Activated naive CD8-positive, alpha-beta T cell (primary cell): ENCODE results near the gene CACTIN.

Experiments used
- H3K27ac Mint-ChIP-seq: one replicate; pipeline ENCODE4 v1.8.0; 2021; ENCODE audit warnings: mixed read lengths
- H3K27me3 Mint-ChIP-seq: one replicate; pipeline ENCODE4 v1.8.0; 2021; ENCODE audit warnings: mixed read lengths
- H3K36me3 Mint-ChIP-seq: one replicate; pipeline ENCODE4 v1.8.0; 2021; ENCODE audit warnings: mixed read lengths
- H3K4me1 Mint-ChIP-seq: one replicate; pipeline ENCODE4 v1.8.0; 2021; ENCODE audit warnings: low read depth, mixed read lengths
- H3K4me3 Mint-ChIP-seq: one replicate; pipeline ENCODE4 v1.8.0; 2021; ENCODE audit warnings: mild to moderate bottlenecking, mixed read lengths
- H3K9me3 Mint-ChIP-seq: one replicate; pipeline ENCODE4 v1.8.0; 2021; ENCODE audit warnings: low read depth, mixed read lengths

CACTIN gene

DNA sequence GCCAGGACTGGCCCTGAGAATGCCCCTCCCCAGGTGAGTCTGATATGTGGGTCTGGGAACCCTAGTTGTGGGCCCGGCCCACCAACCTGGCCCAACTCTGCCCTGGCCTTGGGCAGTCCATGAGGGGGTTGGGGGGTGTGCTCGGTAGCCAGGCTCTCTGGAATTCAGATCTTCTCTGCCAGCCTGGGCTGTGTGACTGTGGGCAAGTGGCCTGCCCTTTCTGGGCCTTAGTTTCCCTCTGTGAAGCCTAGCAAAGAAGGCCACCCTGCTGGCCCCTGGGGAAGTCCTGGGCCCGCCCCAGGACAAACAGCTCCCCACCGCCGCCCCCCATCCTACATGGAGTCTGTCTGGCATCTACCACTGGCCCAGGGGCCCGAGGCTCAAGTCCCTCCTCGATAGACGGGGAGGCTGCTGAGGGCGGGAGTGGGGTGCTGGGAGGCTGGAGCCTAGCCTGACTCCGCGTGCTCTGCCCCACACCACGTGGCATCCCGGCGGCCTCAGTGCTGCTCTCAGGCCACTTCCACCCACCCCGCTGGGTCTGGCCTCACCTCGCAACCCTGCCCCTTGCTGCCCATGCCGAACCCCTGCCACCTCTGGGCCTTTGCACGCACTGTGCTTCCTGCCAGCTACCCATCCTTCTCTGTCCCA is 11.6 kb downstream of the CACTIN start:
- Mint-ChIP-seq H3K9me3 (no peaks in the 10 kb centered on the region), H3K27ac (no peak overlapping the region), H3K36me3 (no peaks in the 10 kb centered on the region), H3K4me1 (peaks cover 9% of the 10 kb centered on the region), H3K4me3 (no peak overlapping the region), H3K27me3 (no peaks in the 10 kb centered on the region)

DNA sequence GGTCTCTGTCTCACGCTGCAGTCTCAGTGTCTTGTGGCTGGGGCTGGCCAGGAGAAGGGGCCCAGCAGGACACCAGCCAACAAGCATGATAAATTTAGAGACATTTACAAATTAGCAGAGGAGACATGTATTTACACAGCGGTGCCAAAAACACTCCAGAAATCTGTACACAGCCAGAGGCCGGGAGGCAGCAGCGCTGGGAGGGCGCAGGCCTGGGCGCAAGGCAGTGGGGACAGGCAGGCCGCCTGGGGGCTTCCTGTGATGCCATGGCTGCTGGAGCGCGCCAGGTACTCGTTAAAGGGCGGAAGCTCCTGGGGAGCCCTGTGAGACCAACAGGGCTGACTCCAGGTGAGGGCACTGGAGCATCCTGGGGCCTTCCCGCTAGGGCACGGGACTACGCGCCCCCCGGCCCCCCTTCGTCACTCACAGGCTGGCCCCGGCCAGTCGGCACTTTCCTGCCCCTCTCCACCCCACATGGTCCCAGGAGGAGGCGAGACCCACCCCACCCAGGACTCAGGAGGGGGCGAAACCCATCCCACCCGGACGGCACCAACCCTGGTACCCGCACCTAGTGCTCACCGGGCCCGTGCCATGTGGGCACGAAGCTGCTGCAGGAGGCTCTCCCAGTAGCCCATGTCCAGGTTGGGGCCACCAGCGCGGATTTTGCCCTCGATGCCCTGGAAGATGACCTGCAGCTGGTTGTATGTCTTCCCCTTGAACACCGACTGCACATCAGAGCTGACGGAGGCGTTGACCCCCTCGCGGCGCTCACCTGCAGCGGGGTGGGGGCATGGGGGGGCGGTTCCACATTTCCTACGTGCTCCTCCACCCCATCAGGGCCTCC is 12.6 kb downstream of the CACTIN start:
- Mint-ChIP-seq H3K9me3 (no peaks in the 10 kb centered on the region), H3K36me3 (no peaks in the 10 kb centered on the region), H3K27ac (no peak overlapping the region), H3K4me3 (no peak overlapping the region), H3K27me3 (no peaks in the 10 kb centered on the region), H3K4me1 (peaks cover 9% of the 10 kb centered on the region)

DNA sequence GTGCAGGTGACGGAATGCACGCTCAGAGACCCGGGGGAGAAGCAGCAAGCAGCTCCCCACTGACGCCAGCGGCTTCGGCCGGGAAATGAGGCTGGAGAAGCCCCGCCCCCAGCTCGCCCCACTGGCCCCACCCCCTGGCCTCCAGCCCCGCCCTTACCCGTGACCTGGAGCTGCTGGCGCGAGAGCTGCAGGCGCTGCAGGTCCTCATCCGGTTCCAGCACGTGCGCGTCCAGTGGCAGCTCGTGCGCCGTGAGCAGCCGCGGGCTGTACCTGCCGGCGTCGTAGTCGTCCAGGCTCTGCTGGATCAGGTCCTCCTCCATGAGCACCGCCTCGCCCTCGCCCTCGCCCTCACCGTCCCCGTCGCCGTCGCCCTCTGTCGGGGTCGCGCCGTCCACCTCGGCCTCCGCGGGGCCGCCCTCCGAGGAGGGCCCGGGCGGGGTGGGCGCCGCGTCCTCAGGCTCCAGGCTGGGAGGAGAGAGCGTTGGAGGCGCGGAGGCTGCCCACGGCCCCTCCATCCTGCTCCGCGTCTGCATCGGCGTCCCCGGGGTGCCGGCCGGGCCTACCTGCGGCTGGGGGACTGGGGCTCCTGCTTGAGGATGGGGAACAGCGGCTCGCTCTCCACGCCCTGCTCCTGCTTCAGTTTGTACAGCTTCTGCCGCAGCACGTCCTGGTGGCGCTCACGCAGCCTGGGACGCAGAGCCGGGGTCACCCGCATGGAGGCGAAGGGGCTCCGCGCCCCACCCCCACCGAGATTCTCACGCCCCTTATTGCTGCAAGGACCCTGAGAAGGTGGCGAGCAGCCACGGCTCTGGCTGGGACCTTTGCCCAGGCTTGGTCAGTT is 13.5 kb downstream of the CACTIN start:
- H3K4me1 Mint-ChIP-seq: peaks cover 13% of the 10 kb centered on the region
- no peak overlapping the region for H3K27ac Mint-ChIP-seq
- H3K4me3 Mint-ChIP-seq: no peak overlapping the region
- H3K27me3 Mint-ChIP-seq: no peaks in the 10 kb centered on the region
- H3K9me3 Mint-ChIP-seq: no peaks in the 10 kb centered on the region
- no peaks in the 10 kb centered on the region for H3K36me3 Mint-ChIP-seq

DNA sequence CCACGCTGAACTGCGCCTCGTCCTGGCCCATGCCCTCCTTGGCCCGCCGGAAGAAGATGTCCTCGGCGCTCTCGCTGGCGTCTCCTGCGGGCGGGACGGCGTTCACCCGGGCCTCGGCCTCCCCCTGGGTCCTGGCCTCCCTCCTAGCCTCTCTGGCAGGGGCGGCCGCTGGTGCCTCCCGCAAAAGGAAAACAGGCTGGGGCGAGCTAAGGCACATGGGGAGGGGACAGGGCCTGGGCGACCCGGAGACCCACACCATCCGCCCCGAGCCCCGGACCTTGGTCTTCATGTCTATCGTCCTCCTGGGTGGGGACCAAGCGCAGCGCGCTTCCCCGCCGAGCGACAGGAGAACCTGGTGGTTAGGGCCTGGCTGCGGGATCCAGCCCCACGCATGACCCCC is 14.3 kb downstream of the CACTIN start:
- no peaks in the 10 kb centered on the region for H3K36me3 Mint-ChIP-seq
- no peaks in the 10 kb centered on the region for H3K9me3 Mint-ChIP-seq
- H3K27me3 Mint-ChIP-seq: no peaks in the 10 kb centered on the region
- H3K4me1 Mint-ChIP-seq: peaks cover 12% of the 10 kb centered on the region
- no peak overlapping the region for H3K27ac Mint-ChIP-seq
- no peak overlapping the region for H3K4me3 Mint-ChIP-seq

DNA sequence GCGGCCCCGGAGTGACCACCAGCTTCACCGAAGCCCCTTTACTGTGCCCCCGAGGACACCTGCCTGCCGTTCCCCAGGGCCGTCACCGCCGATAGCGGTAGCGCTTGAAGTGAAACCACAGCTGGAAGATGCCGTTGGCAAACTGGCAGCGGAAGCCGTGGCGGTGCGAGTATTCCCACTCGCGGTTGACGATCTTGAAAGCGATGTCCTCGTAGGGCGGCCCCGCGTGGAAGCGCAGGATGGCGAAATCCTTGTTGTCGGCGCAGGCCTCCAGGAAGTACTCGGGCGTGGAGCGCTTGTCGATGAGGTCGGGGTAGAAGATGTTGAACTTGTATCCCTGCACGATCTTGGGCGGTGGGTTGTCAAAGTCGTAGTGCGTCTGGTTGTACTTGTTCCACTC is 14.7 kb downstream of the CACTIN start:
- no peak overlapping the region for H3K4me3 Mint-ChIP-seq
- peaks cover 10% of the 10 kb centered on the region for H3K4me1 Mint-ChIP-seq
- no peaks in the 10 kb centered on the region for H3K27me3 Mint-ChIP-seq
- no peaks in the 10 kb centered on the region for H3K36me3 Mint-ChIP-seq
- H3K9me3 Mint-ChIP-seq: no peaks in the 10 kb centered on the region
- no peak overlapping the region for H3K27ac Mint-ChIP-seq

DNA sequence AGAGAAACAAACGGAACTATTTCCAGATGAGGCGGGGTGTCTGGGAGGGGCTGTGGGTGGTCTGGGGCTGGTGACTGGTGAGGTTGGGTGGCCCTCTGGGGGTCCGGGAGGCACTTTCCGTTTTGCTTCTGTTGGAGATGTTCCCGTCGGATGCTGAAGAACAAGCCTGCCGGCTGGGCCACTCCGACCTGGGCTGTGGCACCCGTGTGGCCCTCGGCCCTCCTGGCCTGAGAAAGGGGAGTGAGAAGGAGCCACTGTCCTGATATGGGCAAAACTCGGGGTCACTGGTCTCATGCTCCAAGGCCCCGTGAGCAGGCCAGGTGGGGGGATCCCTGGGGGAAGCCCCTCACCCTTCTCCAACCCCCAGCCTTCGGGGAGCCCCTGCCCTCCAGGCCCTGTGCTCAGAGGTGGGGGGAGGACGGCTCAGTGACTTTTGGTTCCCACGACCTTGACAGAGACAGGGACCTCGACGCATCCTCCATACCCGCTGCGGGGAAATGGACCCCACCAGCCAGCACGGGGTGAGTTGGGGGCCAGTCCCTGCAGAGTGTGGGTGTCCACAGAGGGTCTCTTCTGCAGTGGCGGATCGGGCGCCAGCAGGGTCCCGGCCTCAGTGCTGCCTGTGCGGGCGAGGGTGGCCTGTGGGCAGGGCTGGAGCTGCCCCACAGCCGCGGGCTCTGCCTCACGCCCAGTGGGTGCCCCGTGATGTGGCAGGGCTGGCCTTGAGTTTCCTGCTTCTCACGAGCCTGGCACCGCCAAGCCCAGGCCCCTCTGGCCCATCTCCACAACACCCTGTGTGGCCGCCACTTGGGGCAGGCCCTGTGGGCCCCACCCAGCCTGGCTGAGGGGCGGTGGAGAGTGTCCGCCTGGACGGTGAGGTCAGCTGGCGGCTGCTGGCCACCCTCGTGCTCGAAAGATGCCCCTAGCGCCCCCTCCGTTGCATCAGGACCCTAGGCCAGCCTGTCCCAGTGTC is 15.6 kb downstream of the CACTIN start:
- H3K4me3 Mint-ChIP-seq: no peak overlapping the region
- H3K27ac Mint-ChIP-seq: no peak overlapping the region
- H3K4me1 Mint-ChIP-seq: peaks cover 10% of the 10 kb centered on the region
- H3K9me3 Mint-ChIP-seq: no peaks in the 10 kb centered on the region
- no peaks in the 10 kb centered on the region for H3K27me3 Mint-ChIP-seq
- no peaks in the 10 kb centered on the region for H3K36me3 Mint-ChIP-seq

DNA sequence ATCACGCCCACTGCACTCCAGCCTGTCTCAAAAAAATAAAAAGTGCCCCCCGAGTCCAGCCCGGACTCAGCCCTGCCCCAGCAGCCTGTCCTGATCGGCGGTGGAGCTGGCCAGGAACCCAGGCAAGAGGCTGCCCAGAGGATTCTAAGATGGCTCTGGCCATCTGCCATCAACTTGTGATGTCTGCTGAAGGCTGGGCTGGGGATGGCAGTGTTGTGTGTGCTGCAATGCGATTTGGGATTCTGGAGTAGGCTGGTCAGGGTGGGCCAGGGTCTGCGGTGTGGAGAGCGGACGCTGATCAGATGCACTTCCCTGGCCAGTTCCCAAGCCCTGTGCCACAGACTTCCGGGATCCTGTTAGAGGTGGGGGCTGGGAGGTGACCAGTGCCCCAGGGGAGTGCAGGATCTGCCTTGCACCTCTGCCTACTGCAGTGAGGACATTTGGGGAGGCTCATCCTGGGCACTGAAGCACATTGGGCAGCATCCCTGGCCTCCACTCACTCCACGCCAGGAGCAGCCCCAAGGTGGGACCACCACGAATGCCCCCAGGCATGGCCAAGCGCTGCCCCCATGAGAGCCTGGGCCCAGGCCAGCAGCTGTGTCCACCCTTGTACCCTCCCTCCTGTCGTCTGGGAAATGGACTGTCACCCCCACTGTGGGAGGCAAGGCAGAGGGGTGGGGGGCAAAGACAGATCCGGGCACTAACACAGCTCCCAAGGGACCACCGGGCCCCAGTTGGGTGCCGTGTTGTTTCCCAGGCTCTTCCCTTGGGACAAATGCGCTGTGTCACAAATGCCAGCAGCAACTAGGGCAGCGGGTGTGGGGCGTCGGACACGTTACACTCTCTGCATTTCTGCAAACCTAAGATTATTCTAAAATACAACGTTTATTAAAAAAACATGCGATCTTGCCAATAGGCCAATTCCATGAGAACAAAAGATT is 16.5 kb downstream of the CACTIN start:
- peaks cover 10% of the 10 kb centered on the region for H3K4me1 Mint-ChIP-seq
- no peaks in the 10 kb centered on the region for H3K9me3 Mint-ChIP-seq
- H3K27me3 Mint-ChIP-seq: no peaks in the 10 kb centered on the region
- H3K4me3 Mint-ChIP-seq: no peak overlapping the region
- no peaks in the 10 kb centered on the region for H3K36me3 Mint-ChIP-seq
- H3K27ac Mint-ChIP-seq: no peak overlapping the region

DNA sequence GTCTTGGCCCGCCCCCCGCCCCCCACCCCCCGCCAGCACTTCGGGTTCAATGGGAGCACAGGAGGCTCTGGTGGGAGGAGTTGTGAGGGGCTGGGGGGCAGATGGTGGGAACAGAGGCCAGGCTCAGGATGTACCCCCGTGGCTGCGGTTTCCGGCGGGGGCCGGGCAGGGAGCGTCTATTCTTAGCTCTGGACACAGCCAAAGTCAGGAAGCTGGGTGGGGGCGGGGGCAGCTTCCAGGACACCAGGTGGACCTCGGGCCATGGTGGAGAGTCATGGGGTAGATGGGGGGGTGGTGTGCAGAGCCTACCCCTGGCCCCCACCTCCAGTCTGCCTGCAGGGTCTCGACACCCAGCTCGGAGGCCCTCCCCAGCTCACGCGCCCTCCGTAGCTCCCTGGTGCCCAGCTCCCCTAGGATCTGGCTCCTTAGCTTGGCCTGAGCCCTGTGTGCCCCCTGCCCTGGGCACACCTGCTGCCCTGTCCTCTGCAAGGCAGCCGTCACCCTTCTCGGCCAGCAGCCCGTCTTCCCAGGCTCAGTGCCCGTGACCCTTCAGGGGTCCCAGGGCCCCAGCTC is 17.8 kb downstream of the CACTIN start:
- Mint-ChIP-seq H3K27ac (no peak overlapping the region), H3K4me1 (peaks cover 10% of the 10 kb centered on the region), H3K27me3 (no peaks in the 10 kb centered on the region), H3K4me3 (no peak overlapping the region), H3K36me3 (no peaks in the 10 kb centered on the region), H3K9me3 (no peaks in the 10 kb centered on the region)

DNA sequence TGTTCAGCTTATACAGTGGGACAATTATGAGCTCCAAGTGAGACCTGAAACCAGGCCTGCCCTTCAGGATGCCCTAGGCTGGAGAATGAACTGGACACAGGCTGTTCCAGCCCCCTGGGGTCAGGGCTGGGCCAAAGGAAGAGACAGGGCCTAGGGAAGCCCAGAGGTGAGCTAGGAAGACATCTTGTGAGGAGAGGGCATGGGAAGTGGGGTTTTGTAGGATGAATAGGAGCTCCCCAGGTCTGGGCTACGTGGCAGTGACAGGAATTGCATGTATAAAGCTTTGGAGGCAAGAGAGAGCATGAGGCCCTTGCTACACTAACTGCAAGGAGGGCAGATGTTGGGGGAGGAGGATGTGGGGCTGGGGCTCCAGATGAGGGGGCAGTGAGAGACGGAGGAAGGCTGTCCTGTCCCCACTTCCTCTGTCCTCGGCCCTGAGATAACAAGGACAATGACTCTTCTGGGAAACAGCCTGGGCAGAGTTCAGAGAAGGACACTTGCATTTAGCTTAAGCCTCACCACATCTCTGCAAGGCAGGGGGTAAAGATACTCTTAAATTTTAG is 18.4 kb downstream of the CACTIN start:
- Mint-ChIP-seq H3K27ac (no peak overlapping the region), H3K4me1 (peaks cover 10% of the 10 kb centered on the region), H3K27me3 (no peaks in the 10 kb centered on the region), H3K9me3 (no peaks in the 10 kb centered on the region), H3K36me3 (no peaks in the 10 kb centered on the region), H3K4me3 (peak overlapping the region; percentile 63)

DNA sequence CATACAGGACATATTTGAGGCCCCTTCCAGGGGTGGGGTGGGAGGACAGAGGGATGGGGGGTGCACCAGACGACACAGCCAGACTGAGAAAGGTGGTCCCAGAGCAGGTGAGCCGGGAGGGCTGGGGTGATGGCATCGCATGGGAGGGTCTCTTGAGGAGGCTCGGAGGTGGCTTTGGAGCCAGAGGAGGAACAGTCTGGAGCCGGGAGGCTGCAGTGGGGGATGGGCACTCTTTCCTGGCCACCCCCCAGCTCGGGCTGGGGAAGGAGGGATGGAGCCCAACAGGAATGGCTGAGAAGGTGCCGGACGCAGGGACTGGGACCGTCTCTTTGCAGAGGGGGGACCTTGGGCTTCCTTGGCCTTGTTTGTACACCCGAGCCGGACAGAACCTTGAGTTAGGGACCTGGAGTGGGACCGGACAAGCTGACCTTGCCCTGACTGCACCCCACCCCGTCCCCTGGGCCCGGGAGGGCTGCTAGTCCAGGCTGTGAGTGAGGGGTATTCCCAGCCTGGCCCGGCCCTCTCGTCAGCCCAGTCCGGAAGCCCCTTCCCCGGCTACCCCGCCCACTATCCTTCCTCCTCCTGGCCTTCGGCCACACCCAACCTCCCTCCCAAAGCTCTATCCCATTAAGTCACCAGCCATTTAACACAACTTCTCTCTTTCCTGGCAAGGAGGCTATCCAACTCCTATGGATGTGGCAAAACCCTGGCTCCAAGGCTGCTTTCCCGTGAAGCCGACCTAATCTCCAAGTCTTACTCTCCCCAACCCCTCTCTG is 19.1 kb downstream of the CACTIN start:
- no peak overlapping the region for H3K27ac Mint-ChIP-seq
- no peaks in the 10 kb centered on the region for H3K36me3 Mint-ChIP-seq
- no peaks in the 10 kb centered on the region for H3K27me3 Mint-ChIP-seq
- peak overlapping the region; percentile 63 for H3K4me3 Mint-ChIP-seq
- peaks cover 10% of the 10 kb centered on the region for H3K4me1 Mint-ChIP-seq
- H3K9me3 Mint-ChIP-seq: no peaks in the 10 kb centered on the region

DNA sequence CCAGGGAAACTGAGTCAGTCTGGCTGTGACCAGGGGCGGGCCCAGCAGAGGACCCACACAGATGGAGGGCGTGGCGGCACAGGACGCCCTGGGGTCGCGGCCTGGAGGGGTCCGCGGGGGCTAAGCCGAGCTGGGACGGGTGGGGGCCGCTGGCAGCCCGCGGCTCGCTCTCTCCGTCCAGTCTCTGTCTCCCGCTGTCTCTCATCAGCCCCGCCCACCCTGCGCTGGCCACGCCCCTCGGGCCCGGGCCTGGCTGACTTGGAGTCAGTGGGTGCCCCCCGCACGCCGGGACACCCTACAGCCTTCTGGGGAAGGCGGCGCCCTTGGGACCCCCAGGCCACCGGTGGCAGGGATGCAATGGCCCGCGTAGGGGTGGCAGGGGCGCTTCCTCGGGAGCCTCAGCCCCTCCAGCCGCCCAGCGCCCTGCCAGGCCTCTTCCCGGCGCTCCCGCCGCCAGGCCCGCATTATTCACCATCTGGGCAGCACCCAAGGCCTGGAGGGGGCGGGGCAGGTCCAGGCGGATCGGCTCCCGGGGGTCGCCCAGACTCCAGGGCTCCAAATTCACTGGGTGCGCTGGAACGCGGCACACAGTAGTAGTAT is 19.8 kb downstream of the CACTIN start, which contains the start of gene TBXA2R:
TSS of gene TBXA2R (minus strand) at position 186 of the 600 bp plus-strand sequence. CDS start 6,241 bp downstream, outside the sequence.
- no peaks in the 10 kb centered on the region for H3K9me3 Mint-ChIP-seq
- peak within 1 kb of the TSS; percentile 63 for H3K4me3 Mint-ChIP-seq
- H3K36me3 Mint-ChIP-seq: no peaks in the 10 kb centered on the region
- H3K27me3 Mint-ChIP-seq: no peaks in the 10 kb centered on the region
- H3K4me1 Mint-ChIP-seq: peaks cover 10% of the 10 kb centered on the region
- H3K27ac Mint-ChIP-seq: no peak within 1 kb of the TSS

DNA sequence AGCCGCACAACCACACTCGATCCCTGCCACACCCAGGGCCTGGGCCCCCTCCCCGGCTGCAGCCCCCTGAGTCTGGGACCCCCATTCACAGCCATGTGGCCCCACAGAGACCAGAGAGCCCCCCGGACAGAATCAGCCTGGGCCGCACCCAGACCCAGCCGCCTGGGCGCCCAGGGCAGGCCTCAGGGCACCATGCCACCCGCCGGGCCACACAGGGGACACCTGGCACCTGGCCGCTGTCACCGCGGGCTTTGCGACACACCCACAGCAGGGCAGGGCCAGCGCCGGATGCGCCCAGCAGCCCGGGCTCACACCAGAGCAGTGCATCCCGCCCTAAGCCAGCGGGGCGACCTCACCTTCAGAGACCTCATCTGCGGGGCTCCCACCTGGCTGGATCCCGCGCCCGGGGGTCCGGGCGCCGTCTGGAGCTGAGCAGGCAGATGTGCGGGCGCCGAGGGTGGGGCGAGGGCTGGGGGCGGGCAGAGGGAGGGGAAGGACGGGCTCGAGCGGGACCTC is 20.4 kb downstream of the CACTIN start:
- no peaks in the 10 kb centered on the region for H3K9me3 Mint-ChIP-seq
- H3K4me1 Mint-ChIP-seq: peaks cover 10% of the 10 kb centered on the region
- H3K27me3 Mint-ChIP-seq: no peaks in the 10 kb centered on the region
- H3K4me3 Mint-ChIP-seq: no peak overlapping the region
- H3K27ac Mint-ChIP-seq: no peak overlapping the region
- no peaks in the 10 kb centered on the region for H3K36me3 Mint-ChIP-seq
